ENCODE measurements around the gene PTPRK. TPM values are rescaled to one million over a fixed set of nuclear protein-coding genes. Genes with fewer than 3 reads are reported as not detected.
A peak's percentile ranks its signal among the peaks of the same experiment; 100 is the strongest.

PTPRK gene
- total and polyA plus RNA-seq, 2 of the 13 experiments (the other 11 are each of a cell fraction or from before 2014, with no cell fraction given), result 43.6 to 98.3 TPM

GRCh38 chr6:128504003-128504654 is 16.3 kb downstream of the PTPRK start:
- H3K9me3 ChIP-seq (ENCODE audit: low read length), result no peaks in the 10 kb centered on the region
- H3K9ac ChIP-seq (ENCODE audit: insufficient read depth, low read depth, low read length), result peak overlapping the region; percentile 81
- ATAC-seq, result no peak
- H4K20me1 ChIP-seq (ENCODE audit: insufficient read depth, low read length), result no peaks in the 10 kb centered on the region
- no peak for FAIRE-seq
- no peak for DNase-seq (ENCODE audit: low spot score)
- POLR2A ChIA-PET, result no interaction called here
- peaks cover 82% of the 10 kb centered on the region for H3K79me2 ChIP-seq (ENCODE audit: insufficient read depth, low read length)
- H3K27ac ChIP-seq (ENCODE audit: extremely low read length, insufficient read depth, low read length), result peak overlapping the region; percentile 98
- WGBS (ENCODE audit: low lambda C conversion rate), result 35% methylated on average over 3 of the region's 3 CpGs
- peak overlapping the region in 1 of 3 experiments; percentile 30; a peak in 1 of 6 replicates for H3K4me3 ChIP-seq (replicated peaks in 1 of 3; ENCODE audit: insufficient read depth in 1 of 3, low read depth in 2 of 3, low read length in 3 of 3)
- H2AFZ ChIP-seq (ENCODE audit: low read length), result no peak overlapping the region
- CTCF ChIA-PET (ENCODE audit: low intra/inter-chr PET ratio, low total read pairs), result no interaction called here
- in situ Hi-C loops (cut with HindIII; ENCODE audit: extremely low pct_ligation_motif_present, low pct_unique_long_range_greater_than_20kb) (no loop called here), intact Hi-C loops (cut with micrococcal nuclease; ENCODE audit: unreplicated experiment) (no loop called here)
- H3K4me1 ChIP-seq (ENCODE audit: insufficient read depth, low read length), result peaks cover 100% of the 10 kb centered on the region
- no TSS peak for BruUV-seq (replicated peaks)
- H3K27me3 ChIP-seq (ENCODE audit: control insufficient read depth in 1 of 2, insufficient read depth in 2 of 2, low read length in 2 of 2), result no peaks in the 10 kb centered on the region
- H3K4me2 ChIP-seq (ENCODE audit: low read depth, low read length), result peak overlapping the region; percentile 99
- H3K36me3 ChIP-seq (replicated peaks in 1 of 2; ENCODE audit: control insufficient read depth in 1 of 2, insufficient read depth in 2 of 2, low read length in 2 of 2), result no peaks in the 10 kb centered on the region; a peak in 1 of 5 replicates
- TF ChIP-seq ZNF777 (CRISPR knock-in tag; IDR thresholded peaks at IDR 0.05) (no peak), U2AF1 (optimal IDR thresholded peaks at IDR 0.05; ENCODE audit: low read depth, low read length) (no peak), ZNF256 (CRISPR knock-in tag; conservative IDR thresholded peaks at IDR 0.05) (no peak), TBL1XR1 (IDR thresholded peaks at IDR 0.05; ENCODE audit: borderline replicate concordance, low read length, partially characterized antibody) (no peak), SOX6 (IDR thresholded peaks at IDR 0.05) (no peak), SOX6 (CRISPR knock-in tag; IDR thresholded peaks at IDR 0.05) (peak; percentile 35; the same call in 1 of the 2 replicates), ZNF746 (CRISPR knock-in tag; IDR thresholded peaks at IDR 0.05) (no peak), HNF4A (CRISPR knock-in tag; IDR thresholded peaks at IDR 0.05) (peak; percentile 31; the same call in 1 of the 2 replicates), ZFP36L1 (CRISPR knock-in tag; IDR thresholded peaks at IDR 0.05) (0 out of 2 replicates have a peak, but pooled peaks have one; percentile 68), ZNF816 (CRISPR knock-in tag; IDR thresholded peaks at IDR 0.05; ENCODE audit: borderline replicate concordance) (0 out of 2 replicates have a peak, but pooled peaks have one; percentile 50), PTBP1 (IDR thresholded peaks at IDR 0.05; ENCODE audit: low read depth, low read length, poor library complexity, severe bottlenecking) (no peak), ZNF317 (CRISPR knock-in tag; IDR thresholded peaks at IDR 0.05) (0 out of 2 replicates have a peak, but pooled peaks have one; percentile 28), RXRA (CRISPR knock-in tag; IDR thresholded peaks at IDR 0.05) (no peak), ARID3A (IDR thresholded peaks at IDR 0.05; ENCODE audit: low read depth, low read length) (no peak), PRMT3 (CRISPR knock-in tag; IDR thresholded peaks at IDR 0.05; ENCODE audit: borderline replicate concordance, low read depth) (no peak), RBM22 (optimal IDR thresholded peaks at IDR 0.05; ENCODE audit: low read length) (peak; percentile 71), MAFF (IDR thresholded peaks at IDR 0.05; ENCODE audit: low read depth, low read length) (peak; percentile 72), RNF219 (CRISPR knock-in tag; IDR thresholded peaks at IDR 0.05) (no peak), MAFK (conservative IDR thresholded peaks at IDR 0.05 in 1 of 2, IDR thresholded peaks at IDR 0.05 in 1 of 2; ENCODE audit: low read length in 2 of 2) (peak; percentile 77 to 80)
- TF ChIP-seq, protein P1, sequence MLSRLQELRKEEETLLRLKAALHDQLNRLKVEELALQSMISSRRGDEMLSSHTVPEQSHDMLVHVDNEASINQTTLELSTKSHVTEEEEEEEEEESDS (CRISPR knock-in tag; IDR thresholded peaks at IDR 0.05; ENCODE audit: borderline replicate concordance), result no peak

Measured in HepG2 (cell line).